Measurements from ENCODE around the gene HDGFL2. TPM values are rescaled to one million over a fixed set of nuclear protein-coding genes. Genes with fewer than 3 reads are reported as not detected.

Gene HDGFL2
- total RNA-seq, 1 experiment from 2014 or later: 108 TPM

DNA sequence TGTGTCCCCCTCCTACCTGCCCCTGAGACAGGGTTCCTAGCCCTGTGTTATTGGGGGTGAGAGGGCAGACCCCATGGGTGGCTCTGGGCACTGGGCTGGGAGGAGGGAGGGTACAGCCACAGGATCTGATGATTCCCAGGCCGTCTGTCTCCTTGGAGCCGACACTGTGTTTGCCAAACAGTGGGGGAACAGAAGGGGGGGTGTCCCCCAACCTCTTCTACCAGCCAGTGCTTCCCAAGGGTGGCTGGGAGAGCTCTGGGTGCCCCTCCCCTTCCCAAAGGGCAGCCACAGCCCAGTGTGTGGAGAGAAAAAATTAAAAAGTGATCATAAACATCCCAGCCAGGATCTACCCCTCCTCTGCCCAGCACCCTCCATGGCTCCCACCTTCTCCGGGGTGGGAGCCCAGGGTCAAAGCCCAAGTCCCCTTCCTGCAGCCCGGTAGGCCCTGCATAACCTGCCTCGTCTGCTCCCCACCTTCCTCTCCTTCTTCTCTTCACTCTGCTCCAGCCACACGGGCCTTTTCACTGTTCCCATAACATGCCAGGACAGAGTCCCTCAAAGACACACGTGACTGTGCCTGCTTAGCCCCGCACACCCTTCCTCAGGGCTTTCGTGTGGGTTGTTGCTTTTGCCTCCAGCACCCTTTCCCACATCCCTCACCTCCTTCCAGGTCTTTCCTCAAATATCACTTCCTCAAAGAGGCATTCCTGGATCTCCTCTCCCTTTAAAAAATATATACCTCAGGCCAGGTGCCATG lies 47.6 kb downstream of the HDGFL2 start:
- Histone ChIP-seq H3K14ac (ENCODE audit: insufficient read depth, low read length) (no peak overlapping the region), H2BK12ac (ENCODE audit: insufficient read length, low read depth, low read length) (no peak overlapping the region), H3K27me3 (ENCODE audit: insufficient read depth, low read length) (0 out of 2 replicates have a peak, but pooled peaks cover 2% of the 10 kb centered on the region), H2AFZ (ENCODE audit: low read length) (no peak overlapping the region), H2AK5ac (ENCODE audit: insufficient read length, low read length) (no peak overlapping the region), H3K23me2 (ENCODE audit: insufficient read length, low read depth, low read length, poor library complexity, severe bottlenecking) (no peaks in the 10 kb centered on the region), H3K9me3 (ENCODE audit: control insufficient read depth, low read depth, low read length) (no peaks in the 10 kb centered on the region), H2BK5ac (ENCODE audit: insufficient read length, low read length) (no peak overlapping the region), H3K9ac (ENCODE audit: extremely low read depth, insufficient read length, low read length) (no peak overlapping the region), H3K79me1 (ENCODE audit: insufficient read depth, low read depth, low read length, poor library complexity, severe bottlenecking) (no peaks in the 10 kb centered on the region), H3K27ac (ENCODE audit: insufficient read length, low read depth, low read length) (no peak overlapping the region), H3K4ac (ENCODE audit: low read depth, low read length) (no peak overlapping the region; the same call in 1 of the 2 replicates), H3K4me2 (ENCODE audit: insufficient read depth, insufficient read length, low read length) (no peak overlapping the region), H4K5ac (ENCODE audit: insufficient read length, low read depth, low read length) (no peak overlapping the region), H3K18ac (ENCODE audit: insufficient read length, low read depth, low read length) (no peak overlapping the region), H2BK120ac (ENCODE audit: low read depth, low read length, poor library complexity, severe bottlenecking) (no peak overlapping the region), H3K4me1 (ENCODE audit: insufficient read depth, low read length) (no peaks in the 10 kb centered on the region), H3T11ph (ENCODE audit: low read length) (no peak overlapping the region), H2BK20ac (ENCODE audit: low read depth, low read length, poor library complexity, severe bottlenecking) (no peak overlapping the region), H4K91ac (ENCODE audit: insufficient read length, low read depth, low read length) (no peak overlapping the region), H3K56ac (ENCODE audit: insufficient read length, low read depth, low read length) (no peak overlapping the region), H2BK15ac (ENCODE audit: low read depth, low read length) (no peak overlapping the region), H3K79me2 (ENCODE audit: insufficient read depth, low read length) (no peaks in the 10 kb centered on the region), H4K20me1 (ENCODE audit: control insufficient read depth, insufficient read depth, insufficient read length) (no peaks in the 10 kb centered on the region), H3K23ac (ENCODE audit: insufficient read length, low read depth, low read length) (no peak overlapping the region), H4K8ac (replicated peaks; ENCODE audit: insufficient read length, low read depth, low read length) (no peak overlapping the region)
- Mint-ChIP-seq H3K9me3 (0 out of 5 replicates have a peak, but pooled peaks cover 0 to 2% of the 10 kb centered on the region in 2 experiments), H3K4me1 (peaks cover 3 to 7% of the 10 kb centered on the region in 2 experiments; a peak in 3 of 4 replicates), H3K4me3 (no peak overlapping the region), H3K27ac (no peak overlapping the region), H3K27me3 (ENCODE audit: low read depth) (peaks cover 54% of the 10 kb centered on the region), H3K36me3 (ENCODE audit: insufficient read depth in 1 of 3, low read depth in 3 of 3) (no peaks in the 10 kb centered on the region)
- DNase-seq: no peak
- no peak for TF ChIP-seq CTCF (conservative IDR thresholded peaks at IDR 0.05)
- WGBS (ENCODE audit: extremely low coverage, insufficient read length, low lambda C conversion rate): no CpG with 5 or more reads among the region's 9 CpGs

Measured in H9 (cell line).